OCI-LY1 (cell line): ENCODE results near the gene UPB1.

ENCODE experiments used
- EZH2 ChIP-seq: fragments of 200-600 bp; sonication (generic), shearing (Covaris generic); IDR thresholded peaks from 2 replicates; pipeline ENCODE4 v1.8.0; 2017; ENCODE audit warnings: borderline replicate concordance, mixed run types, mild to moderate bottlenecking, antibody characterized with exemption, low read length, moderate library complexity, mixed read lengths
- TF ChIP-seq, protein P1 (sequence below): fragments of 200-600 bp; sonication (generic), shearing (Covaris generic); IDR thresholded peaks from 2 replicates; pipeline ENCODE4 v1.5.1; 2017; ENCODE audit warnings: mild to moderate bottlenecking, antibody characterized with exemption, low read length, moderate library complexity, mixed read lengths

DNA sequence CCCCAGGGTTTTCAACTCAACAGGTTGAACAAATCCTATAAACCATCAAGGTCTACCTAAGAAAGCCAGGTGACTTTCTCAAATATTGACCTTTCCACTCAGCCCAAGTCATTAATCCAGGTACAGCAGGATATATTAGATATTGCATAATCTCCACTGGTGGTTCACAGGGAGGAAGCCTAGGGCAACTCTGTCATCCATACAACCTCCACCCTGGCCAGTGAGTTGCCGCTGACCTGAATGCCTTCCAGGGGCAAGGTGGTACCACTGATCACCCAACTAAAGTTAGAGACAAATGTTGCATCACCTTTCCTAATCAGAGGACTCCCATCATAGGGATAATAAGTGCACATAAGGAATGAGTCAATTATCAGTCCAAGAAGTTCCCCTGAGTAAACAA is 36.9 kb downstream of the UPB1 start:
- TF ChIP-seq, protein P1, sequence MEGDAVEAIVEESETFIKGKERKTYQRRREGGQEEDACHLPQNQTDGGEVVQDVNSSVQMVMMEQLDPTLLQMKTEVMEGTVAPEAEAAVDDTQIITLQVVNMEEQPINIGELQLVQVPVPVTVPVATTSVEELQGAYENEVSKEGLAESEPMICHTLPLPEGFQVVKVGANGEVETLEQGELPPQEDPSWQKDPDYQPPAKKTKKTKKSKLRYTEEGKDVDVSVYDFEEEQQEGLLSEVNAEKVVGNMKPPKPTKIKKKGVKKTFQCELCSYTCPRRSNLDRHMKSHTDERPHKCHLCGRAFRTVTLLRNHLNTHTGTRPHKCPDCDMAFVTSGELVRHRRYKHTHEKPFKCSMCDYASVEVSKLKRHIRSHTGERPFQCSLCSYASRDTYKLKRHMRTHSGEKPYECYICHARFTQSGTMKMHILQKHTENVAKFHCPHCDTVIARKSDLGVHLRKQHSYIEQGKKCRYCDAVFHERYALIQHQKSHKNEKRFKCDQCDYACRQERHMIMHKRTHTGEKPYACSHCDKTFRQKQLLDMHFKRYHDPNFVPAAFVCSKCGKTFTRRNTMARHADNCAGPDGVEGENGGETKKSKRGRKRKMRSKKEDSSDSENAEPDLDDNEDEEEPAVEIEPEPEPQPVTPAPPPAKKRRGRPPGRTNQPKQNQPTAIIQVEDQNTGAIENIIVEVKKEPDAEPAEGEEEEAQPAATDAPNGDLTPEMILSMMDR = no peak
- TF ChIP-seq EZH2 = no peak
